HG03103 (cell line): Measurements from ENCODE around the gene CACUL1.
"Not testable (repeated sequence)": the region's sequence is repeated elsewhere in the genome, so short reads cannot be mapped to it uniquely, and the experiment has no call there.

Source experiments
- ATAC-seq: cut with Tn5 transposase; IDR thresholded peaks from one replicate; pipeline ENCODE4 v1.9.1; 2021; ENCODE audit warnings: low read depth; ENCODE audit not compliant: unreplicated experiment

Gene CACUL1

GRCh38 chr10:118754556-118755423 is at the start of gene CACUL1:
CACUL1 (minus strand) TSS chr10:118754970; CDS start chr10:118754762, 208 bp downstream.
- peak; percentile 90 for ATAC-seq

GRCh38 chr10:118804262-118804773 is 49.5 kb upstream of the CACUL1 start:
- no peak for ATAC-seq

- no peak for ATAC-seq
Measured at GRCh38 chr10:118802126-118802793, 47.5 kb upstream of the CACUL1 start.

GRCh38 chr10:118800920-118801319 is 46.1 kb upstream of the CACUL1 start:
- no peak for ATAC-seq

GRCh38 chr10:118799777-118800176 is 45.0 kb upstream of the CACUL1 start:
- no peak for ATAC-seq

GRCh38 chr10:118798231-118798662 is 43.5 kb upstream of the CACUL1 start:
- ATAC-seq: no peak

GRCh38 chr10:118794971-118795370 is 40.2 kb upstream of the CACUL1 start:
- not testable (repeated sequence) for ATAC-seq

GRCh38 chr10:118793545-118793944 is 38.8 kb upstream of the CACUL1 start:
- ATAC-seq: no peak

- ATAC-seq: no peak
Measured at GRCh38 chr10:118792526-118792925, 37.8 kb upstream of the CACUL1 start.

- no peak for ATAC-seq
Measured at GRCh38 chr10:118790058-118790457, 35.3 kb upstream of the CACUL1 start.

GRCh38 chr10:118785551-118785950 is 30.8 kb upstream of the CACUL1 start:
- ATAC-seq: no peak

GRCh38 chr10:118783776-118784545 is 29.2 kb upstream of the CACUL1 start:
- ATAC-seq: no peak

GRCh38 chr10:118782916-118783465 is 28.2 kb upstream of the CACUL1 start:
- not testable (repeated sequence) for ATAC-seq

- ATAC-seq: no peak
Measured at GRCh38 chr10:118781541-118781940, 26.8 kb upstream of the CACUL1 start.

- no peak for ATAC-seq
Measured at GRCh38 chr10:118778727-118779126, 24.0 kb upstream of the CACUL1 start.

GRCh38 chr10:118776960-118777359 is 22.2 kb upstream of the CACUL1 start:
- no peak for ATAC-seq

GRCh38 chr10:118776033-118776432 is 21.3 kb upstream of the CACUL1 start:
- ATAC-seq: no peak

GRCh38 chr10:118775478-118775877 is 20.7 kb upstream of the CACUL1 start:
- ATAC-seq: no peak

- no peak for ATAC-seq
Measured at GRCh38 chr10:118773041-118773440, 18.3 kb upstream of the CACUL1 start.

GRCh38 chr10:118771976-118772375 is 17.2 kb upstream of the CACUL1 start:
- ATAC-seq: no peak
